Breast epithelium (tissue), 4 donors: Measurements from ENCODE around the gene BRSK1. TPM values are rescaled to one million over a fixed set of nuclear protein-coding genes. Genes with fewer than 3 reads are reported as not detected.

Experiments used
- DNase-seq, 2 donors: peaks; one replicate each; pipeline ENCODE4 v3.0.0-alpha.2; 2019; ENCODE audit warnings: low spot score in 2 of 2
- H3K27ac ChIP-seq, 2 donors: fragments of 200-600 bp; sonication (generic) in 1 of 2; one replicate each; pipeline ENCODE4 v1.5.1; 2016 to 2019; ENCODE audit warnings: mild to moderate bottlenecking in 1 of 2
- H3K27me3 ChIP-seq, 2 donors: fragments of 200-600 bp; sonication (generic) in 1 of 2; one replicate each; pipeline versions ENCODE4 v1.5.1 to v1.6.0; 2017 to 2019; ENCODE audit warnings: control low read depth in 1 of 2, mild to moderate bottlenecking in 1 of 2
- H3K36me3 ChIP-seq: fragments of 200-600 bp; one replicate; pipeline ENCODE4 v1.5.1; 2019
- H3K4me1 ChIP-seq, 2 donors: fragments of 200-600 bp; sonication (generic); one replicate each; pipeline ENCODE4 v1.5.1; 2016 to 2019; ENCODE audit warnings: control low read depth in 1 of 2
- H3K4me3 ChIP-seq, 3 donors: fragments of 200-600 bp; sonication (generic); 1 replicate in 2 of 3; 2 replicates in 1 of 3; pipeline ENCODE4 v1.5.1; 2016 to 2019; ENCODE audit warnings: mild to moderate bottlenecking in 3 of 3, moderate library complexity in 2 of 3
- H3K9me3 ChIP-seq, 2 donors: fragments of 200-600 bp; sonication (generic) in 1 of 2; one replicate each; pipeline ENCODE4 v1.5.1; 2016 to 2019; ENCODE audit warnings: control low read depth in 1 of 2
- CTCF ChIP-seq, 3 donors: fragments of 450-650 bp; IDR thresholded peaks; one replicate each; pipeline ENCODE4 v1.5.1; 2016 to 2017; ENCODE audit warnings: antibody characterized with exemption in 3 of 3, mild to moderate bottlenecking in 3 of 3, moderate library complexity in 3 of 3
- POLR2A ChIP-seq: fragments of 450-650 bp; IDR thresholded peaks from one replicate; pipeline ENCODE4 v1.6.1; 2016; ENCODE audit warnings: antibody characterized with exemption, mild to moderate bottlenecking, moderate library complexity
- POLR2AphosphoS5 ChIP-seq, 3 donors: sonication (generic); formaldehyde crosslinking; IDR thresholded peaks; one replicate each; pipeline ENCODE4 v1.6.1; 2017; ENCODE audit warnings: antibody characterized with exemption in 3 of 3
- intact Hi-C: fragments of 100-400 bp; cut with DNase I; formaldehyde crosslinking; loops from one replicate; pipeline ENCODE4 v1.15.1; 2023; ENCODE audit warnings: low total_unique reads
- total RNA-seq, 3 donors: library from RNA; depleted of rRNA; stranded (reverse); fragments of >200 nt; gene quantifications; one replicate each; pipeline ENCODE4 v1.1.0, GENCODE V29; 2016

BRSK1 gene
- total RNA-seq, 3 donors from 2014 or later: 2.5 to 4.6 TPM; not detected in 1

GRCh38 chr19:55310498-55310897, 26.7 kb downstream of the BRSK1 start:
- no peak for DNase-seq
- TF ChIP-seq POLR2AphosphoS5 (IDR thresholded peaks at IDR 0.05) (no peak), POLR2A (no peak), CTCF (IDR thresholded peaks at IDR 0.05) (no peak)
- Histone ChIP-seq H3K4me1 (no peaks in the 10 kb centered on the region), H3K36me3 (no peaks in the 10 kb centered on the region), H3K27ac (no peak overlapping the region), H3K4me3 (no peak overlapping the region), H3K9me3 (no peaks in the 10 kb centered on the region), H3K27me3 (no peaks in the 10 kb centered on the region)
- intact Hi-C loops: no loop called here

GRCh38 chr19:55311397-55311796, 27.6 kb downstream of the BRSK1 start:
- no peaks in the 10 kb centered on the region for H3K4me1 ChIP-seq
- intact Hi-C loops: no loop called here
- DNase-seq: no peak
- no peak overlapping the region for H3K4me3 ChIP-seq
- H3K9me3 ChIP-seq: no peaks in the 10 kb centered on the region
- TF ChIP-seq POLR2A (no peak), CTCF (IDR thresholded peaks at IDR 0.05) (no peak), POLR2AphosphoS5 (IDR thresholded peaks at IDR 0.05) (no peak)
- H3K27me3 ChIP-seq: no peaks in the 10 kb centered on the region
- H3K27ac ChIP-seq: no peak overlapping the region
- H3K36me3 ChIP-seq: no peaks in the 10 kb centered on the region

GRCh38 chr19:55311797-55312196, 28.0 kb downstream of the BRSK1 start:
- no peaks in the 10 kb centered on the region for H3K36me3 ChIP-seq
- no peaks in the 10 kb centered on the region for H3K4me1 ChIP-seq
- H3K9me3 ChIP-seq: no peaks in the 10 kb centered on the region
- DNase-seq: no peak
- H3K27ac ChIP-seq: no peak overlapping the region
- intact Hi-C loops: no loop called here
- TF ChIP-seq POLR2AphosphoS5 (IDR thresholded peaks at IDR 0.05) (no peak), POLR2A (no peak), CTCF (IDR thresholded peaks at IDR 0.05) (no peak)
- H3K27me3 ChIP-seq: no peaks in the 10 kb centered on the region
- no peak overlapping the region for H3K4me3 ChIP-seq

- H3K36me3 ChIP-seq: no peaks in the 10 kb centered on the region
- no peak overlapping the region for H3K4me3 ChIP-seq
- intact Hi-C loops: no loop called here
- no peak for DNase-seq
- H3K9me3 ChIP-seq: no peaks in the 10 kb centered on the region
- H3K27me3 ChIP-seq: no peaks in the 10 kb centered on the region
- no peak overlapping the region for H3K27ac ChIP-seq
- H3K4me1 ChIP-seq: no peaks in the 10 kb centered on the region
- TF ChIP-seq CTCF (IDR thresholded peaks at IDR 0.05) (no peak), POLR2A (no peak), POLR2AphosphoS5 (IDR thresholded peaks at IDR 0.05) (no peak)
These were observed 29.1 kb downstream of the BRSK1 start for GRCh38 chr19:55312621-55313512.

GRCh38 chr19:55314396-55314795, 30.6 kb downstream of the BRSK1 start:
- H3K27me3 ChIP-seq: no peaks in the 10 kb centered on the region
- intact Hi-C loops: no loop called here
- no peaks in the 10 kb centered on the region for H3K9me3 ChIP-seq
- TF ChIP-seq POLR2AphosphoS5 (IDR thresholded peaks at IDR 0.05): no peak
- TF ChIP-seq POLR2A: no peak
- TF ChIP-seq CTCF (IDR thresholded peaks at IDR 0.05): no peak
- H3K4me3 ChIP-seq: no peak overlapping the region
- H3K36me3 ChIP-seq: no peaks in the 10 kb centered on the region
- H3K27ac ChIP-seq: no peak overlapping the region
- no peaks in the 10 kb centered on the region for H3K4me1 ChIP-seq
- no peak for DNase-seq
